AG09309 (cell line): ENCODE data around the gene AHNAK2.

Source experiments
- DNase-seq: peaks from one replicate; pipeline ENCODE4 v3.0.0-alpha.2; 2010; ENCODE audit warnings: low read depth
- H3K4me3 ChIP-seq: 2 replicates; pipeline ENCODE4 v1.5.1; 2011; ENCODE audit warnings: mild to moderate bottlenecking, low read depth, low read length, moderate library complexity; ENCODE audit not compliant: control insufficient read depth
- CTCF ChIP-seq: IDR thresholded peaks from 2 replicates; pipeline ENCODE4 v1.5.1; 2011; ENCODE audit warnings: mild to moderate bottlenecking, low read depth, low read length, inconsistent platforms; ENCODE audit not compliant: insufficient read depth, control insufficient read depth; ENCODE audit errors: missing control alignments

Gene AHNAK2

GRCh38 chr14:104899781-104900180 lies 78.4 kb downstream of the AHNAK2 start:
- TF ChIP-seq CTCF = no peak

GRCh38 chr14:104898870-104899510 lies 79.2 kb downstream of the AHNAK2 start:
- no peak for TF ChIP-seq CTCF
- H3K4me3 ChIP-seq = no peak overlapping the region
- DNase-seq = no peak

More at GRCh38 chr14:104899781-104900180, 78.4 kb downstream of the AHNAK2 start:
- H3K4me3 ChIP-seq = no peak overlapping the region
- DNase-seq = no peak

- DNase-seq = no peak
- no peak overlapping the region for H3K4me3 ChIP-seq
- no peak for TF ChIP-seq CTCF
These were observed 80.0 kb downstream of the AHNAK2 start for GRCh38 chr14:104898195-104898558.

GRCh38 chr14:104897330-104898194 lies 80.6 kb downstream of the AHNAK2 start:
- H3K4me3 ChIP-seq = no peak overlapping the region
- TF ChIP-seq CTCF = no peak

GRCh38 chr14:104895786-104896661 lies 82.2 kb downstream of the AHNAK2 start:
- DNase-seq = no peak
- no peak for TF ChIP-seq CTCF
- no peak overlapping the region for H3K4me3 ChIP-seq

More at GRCh38 chr14:104897330-104898194, 80.6 kb downstream of the AHNAK2 start:
- DNase-seq = no peak

- H3K4me3 ChIP-seq = no peak overlapping the region
- TF ChIP-seq CTCF = no peak
- no peak for DNase-seq
These were observed 82.9 kb downstream of the AHNAK2 start for GRCh38 chr14:104895207-104895785.
